Spinal cord (tissue), 10 donors: ENCODE measurements around the gene CIC. TPM values are rescaled to one million over a fixed set of nuclear protein-coding genes. Genes with fewer than 3 reads are reported as not detected.
"Not testable (repeated sequence)": the region's sequence is repeated elsewhere in the genome, so short reads cannot be mapped to it uniquely, and the experiment has no call there.

Experiments
- DNase-seq, 6 donors: peaks; one replicate each; pipeline versions ENCODE4 v3.0.0 to v3.0.0-alpha.2; 2013 to 2015; ENCODE audit warnings: low spot score in 6 of 6, low read depth in 4 of 6
- H3K27ac ChIP-seq: one replicate; pipeline ENCODE4 v1.5.1; 2013; ENCODE audit warnings: low read depth, low read length, control low read depth
- H3K27me3 ChIP-seq: one replicate; pipeline ENCODE4 v1.6.1; 2013; ENCODE audit warnings: low read length; ENCODE audit not compliant: control insufficient read depth, insufficient read depth
- H3K36me3 ChIP-seq: one replicate; pipeline ENCODE4 v1.6.1; 2013; ENCODE audit warnings: low read length; ENCODE audit not compliant: control insufficient read depth, insufficient read depth
- H3K4me1 ChIP-seq: one replicate; pipeline ENCODE4 v1.6.1; 2013; ENCODE audit warnings: low read length; ENCODE audit not compliant: control insufficient read depth, insufficient read depth
- H3K4me3 ChIP-seq: one replicate; pipeline ENCODE4 v1.5.1; 2013; ENCODE audit warnings: low read depth, low read length, control low read depth
- H3K9me3 ChIP-seq: one replicate; pipeline ENCODE4 v1.6.1; 2013; ENCODE audit warnings: low read length; ENCODE audit not compliant: control insufficient read depth, insufficient read depth
- WGBS: methylation state at CpG from one replicate; pipeline ENCODE4 v1.1.5; 2013; ENCODE audit warnings: missing lambda C conversion rate; ENCODE audit not compliant: insufficient coverage; 5-methylcytosine and 5-hydroxymethylcytosine counted together
- polyA plus RNA-seq, 2 donors: library from polyadenylated mRNA; unstranded; fragments of 120-200 nt; gene quantifications; one replicate each; pipeline ENCODE4 v1.2.1, GENCODE V29; 2013; ENCODE audit not compliant: insufficient read length in 2 of 2
- total RNA-seq, 2 donors: library from RNA; depleted of rRNA in 1 of 2; stranded (reverse); fragments of 120-200 nt in 1 of 2; fragments of >200 nt in 1 of 2; gene quantifications; one replicate each; pipeline versions ENCODE4 v1.2.3 to v1.2.4, GENCODE V29; 2013 to 2014
- donor health status: healthy.

The CIC gene
- total and polyA plus RNA-seq, 4 donors = 21.0 to 91.1 (median 58.0) TPM

DNA sequence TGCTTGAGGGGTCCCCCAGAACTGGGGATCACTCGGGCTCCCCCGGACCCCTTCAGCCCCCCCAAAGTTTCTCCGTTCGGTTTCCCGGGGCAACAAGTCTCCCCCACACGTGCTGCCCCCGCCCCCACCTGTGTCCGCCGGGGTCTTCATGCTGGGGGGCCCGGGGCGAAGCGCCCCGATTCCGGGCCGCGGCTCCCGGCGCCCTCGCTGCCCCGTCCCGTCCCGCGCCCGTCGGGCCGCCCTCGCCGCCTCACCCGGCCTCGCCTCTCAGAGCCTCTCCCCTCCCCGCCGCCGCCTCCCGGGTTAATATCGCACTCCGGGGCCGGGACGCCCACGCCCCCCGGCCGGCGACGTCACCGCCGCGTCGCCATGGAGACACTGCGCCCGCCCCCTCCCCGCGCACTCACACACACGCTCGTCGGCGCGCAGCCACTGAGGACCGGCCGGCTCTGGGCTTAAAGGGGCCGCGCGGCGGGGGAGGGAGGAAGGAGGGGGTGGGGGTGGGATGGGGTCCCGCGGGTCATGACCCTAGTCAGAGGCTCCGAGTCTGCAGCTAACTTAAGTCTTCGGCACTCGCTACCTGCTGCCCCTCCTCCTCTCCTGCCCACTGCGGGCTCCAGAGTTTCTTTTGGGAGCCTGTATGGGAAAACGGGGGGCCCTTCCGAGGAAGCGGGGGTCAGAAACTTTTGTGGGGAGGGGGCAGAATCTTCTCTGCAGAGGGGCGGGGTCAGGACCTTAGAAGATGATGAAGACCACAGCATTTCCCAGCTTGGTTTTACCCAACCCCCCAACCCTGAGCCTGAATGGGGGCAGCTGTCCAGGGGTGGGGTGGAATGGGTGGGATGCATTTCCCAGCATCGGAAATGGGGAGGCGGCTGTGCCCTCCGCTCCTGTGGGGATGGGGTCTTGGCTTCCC lies 13.9 kb upstream of the CIC start, which contains the start of gene ERF:
Gene ERF (minus strand): TSS at position 279 of the 916 bp plus-strand sequence. CDS start 129 bp downstream, at position 150.
- peak within 1 kb of the TSS; percentile 99 for H3K27ac ChIP-seq
- DNase-seq = peak in 3 of 6 donors; percentile 87 to 97 (median 94)
- H3K9me3 ChIP-seq = no peaks in the 10 kb centered on the region
- peaks cover 9% of the 10 kb centered on the region for H3K36me3 ChIP-seq
- H3K27me3 ChIP-seq = no peaks in the 10 kb centered on the region
- peaks cover 52% of the 10 kb centered on the region for H3K4me1 ChIP-seq
- under 1% methylated on average over 50 of the region's 75 CpGs for WGBS
- peak within 1 kb of the TSS; percentile 98 for H3K4me3 ChIP-seq

DNA sequence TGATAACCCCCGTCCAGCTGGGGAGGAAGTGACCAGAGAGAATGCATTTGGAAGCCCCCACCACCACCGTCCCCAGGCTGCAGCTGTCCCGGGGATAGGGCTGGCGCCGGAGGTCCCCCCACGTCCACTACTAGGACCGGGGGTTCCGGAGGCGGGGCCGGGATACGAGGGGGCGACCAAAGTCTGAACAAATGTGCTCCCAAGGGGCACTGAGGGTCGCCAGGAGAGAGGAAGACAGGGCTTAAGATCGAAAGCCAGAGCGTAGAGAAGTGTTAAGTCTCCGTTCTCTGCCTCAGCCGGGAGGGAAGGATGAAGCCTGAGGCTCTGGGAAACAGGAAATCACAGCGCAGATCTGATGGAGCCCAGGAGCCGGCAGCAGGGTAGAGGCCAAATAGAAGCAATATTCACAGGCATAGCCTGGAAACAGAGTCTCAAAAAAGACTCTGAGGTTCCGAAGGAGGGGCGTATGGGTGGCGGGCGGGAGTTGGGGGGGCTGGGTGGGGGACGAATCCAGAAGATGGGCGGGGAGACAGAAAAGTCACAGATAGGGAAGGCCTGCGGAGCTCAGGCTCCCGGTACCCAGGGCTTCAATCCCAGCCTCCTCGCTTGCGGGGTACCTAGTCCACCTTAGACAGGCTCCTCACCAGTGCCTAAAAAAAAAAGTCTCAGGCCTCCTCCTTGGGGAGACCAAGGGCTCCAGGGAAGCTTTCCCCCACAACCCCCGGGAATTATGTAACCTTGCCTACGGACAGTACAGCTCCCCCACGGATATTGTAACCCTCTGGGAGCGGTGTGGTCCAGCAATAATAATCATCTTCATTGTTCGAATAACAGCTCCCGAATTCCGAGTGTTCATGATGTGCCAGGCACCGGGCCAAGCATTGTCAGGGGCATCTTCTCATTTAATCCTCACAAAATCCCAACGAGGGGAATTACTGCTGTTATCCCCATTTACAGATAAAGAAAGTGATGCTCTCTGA lies 13.0 kb upstream of the CIC start:
- H3K36me3 ChIP-seq = peaks cover under 1% of the 10 kb centered on the region
- no peaks in the 10 kb centered on the region for H3K27me3 ChIP-seq
- peak in 2 of 6 donors; percentile 75 to 77 for DNase-seq
- no peaks in the 10 kb centered on the region for H3K9me3 ChIP-seq
- peak overlapping the region; percentile 99 for H3K27ac ChIP-seq
- H3K4me3 ChIP-seq = peak overlapping the region; percentile 98
- WGBS = 1% methylated on average over 32 of the region's 38 CpGs
- H3K4me1 ChIP-seq = peaks cover 42% of the 10 kb centered on the region

DNA sequence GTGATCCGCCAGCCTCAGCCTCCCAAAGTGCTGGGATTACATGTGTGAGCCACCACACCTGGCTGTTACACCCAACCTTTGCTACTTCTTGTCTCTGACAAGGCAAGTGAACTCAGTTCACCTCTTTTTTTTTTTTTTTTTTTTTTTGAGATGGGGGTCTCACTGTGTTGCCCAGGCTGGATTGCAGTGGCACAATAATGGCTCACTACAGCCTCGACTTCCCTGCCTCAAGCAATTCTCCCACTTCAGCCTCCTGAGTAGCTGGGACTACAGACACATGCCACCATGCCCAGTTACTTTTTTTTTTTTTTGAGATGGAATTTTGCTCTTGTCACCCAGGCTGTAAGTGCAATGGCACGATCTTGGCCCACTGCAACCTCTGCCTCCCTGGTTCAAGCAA lies 11.2 kb upstream of the CIC start:
- H3K4me1 ChIP-seq = peaks cover 24% of the 10 kb centered on the region
- DNase-seq, H3K4me3 ChIP-seq, H3K27ac ChIP-seq, H3K27me3 ChIP-seq, H3K9me3 ChIP-seq, H3K36me3 ChIP-seq: not testable (repeated sequence)
- WGBS = 100% methylated on average over 1 of the region's 3 CpGs

DNA sequence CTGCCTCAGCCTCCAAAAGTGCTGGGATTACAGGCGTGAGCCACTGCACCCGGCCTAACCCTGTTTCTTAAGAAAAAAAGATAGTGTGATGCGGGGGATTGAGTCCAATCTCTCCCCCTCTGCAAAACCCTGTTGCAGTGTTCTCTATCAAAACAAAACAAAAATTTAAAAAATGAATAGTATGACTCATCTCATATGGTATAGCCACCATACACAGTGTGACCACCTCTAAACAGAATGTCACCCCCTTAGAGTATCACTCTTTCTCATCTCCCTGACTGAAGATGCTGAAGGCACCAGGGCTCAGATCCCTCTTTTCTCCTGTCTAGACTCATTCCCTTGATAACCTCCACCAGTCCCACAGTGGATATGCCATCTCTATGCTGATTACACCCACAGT lies 7.3 kb upstream of the CIC start:
- Histone ChIP-seq H3K4me3 (no peak overlapping the region), H3K27me3 (no peaks in the 10 kb centered on the region), H3K9me3 (no peaks in the 10 kb centered on the region), H3K27ac (no peak overlapping the region), H3K36me3 (no peaks in the 10 kb centered on the region), H3K4me1 (peaks cover 3% of the 10 kb centered on the region)
- no CpG with 5 or more reads among the region's 3 CpGs for WGBS
- DNase-seq = no peak

DNA sequence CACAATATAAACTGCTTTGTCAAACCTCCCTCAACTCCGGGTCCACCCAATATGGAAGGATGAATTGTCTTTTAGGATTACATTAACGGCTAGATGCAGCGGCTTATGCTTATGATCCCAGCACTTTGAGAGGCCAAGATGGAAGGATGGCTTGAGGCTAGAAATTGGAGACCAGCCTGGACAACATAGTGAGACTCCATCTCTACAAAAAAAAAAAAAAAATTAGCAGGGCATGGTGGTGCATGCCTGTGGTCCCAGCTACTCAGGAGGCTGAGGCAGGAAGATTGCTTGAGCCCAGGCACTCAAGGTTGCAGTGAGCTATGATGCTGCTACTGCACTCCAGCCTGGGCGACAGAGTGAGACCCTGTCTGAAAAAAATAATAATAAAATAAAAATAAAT lies 2.9 kb upstream of the CIC start:
- not testable (repeated sequence) for H3K9me3 ChIP-seq, H3K27ac ChIP-seq, H3K4me3 ChIP-seq, DNase-seq, H3K27me3 ChIP-seq, H3K36me3 ChIP-seq
- peaks cover 23% of the 10 kb centered on the region for H3K4me1 ChIP-seq
- WGBS = no CpG with 5 or more reads among the region's 4 CpGs

DNA sequence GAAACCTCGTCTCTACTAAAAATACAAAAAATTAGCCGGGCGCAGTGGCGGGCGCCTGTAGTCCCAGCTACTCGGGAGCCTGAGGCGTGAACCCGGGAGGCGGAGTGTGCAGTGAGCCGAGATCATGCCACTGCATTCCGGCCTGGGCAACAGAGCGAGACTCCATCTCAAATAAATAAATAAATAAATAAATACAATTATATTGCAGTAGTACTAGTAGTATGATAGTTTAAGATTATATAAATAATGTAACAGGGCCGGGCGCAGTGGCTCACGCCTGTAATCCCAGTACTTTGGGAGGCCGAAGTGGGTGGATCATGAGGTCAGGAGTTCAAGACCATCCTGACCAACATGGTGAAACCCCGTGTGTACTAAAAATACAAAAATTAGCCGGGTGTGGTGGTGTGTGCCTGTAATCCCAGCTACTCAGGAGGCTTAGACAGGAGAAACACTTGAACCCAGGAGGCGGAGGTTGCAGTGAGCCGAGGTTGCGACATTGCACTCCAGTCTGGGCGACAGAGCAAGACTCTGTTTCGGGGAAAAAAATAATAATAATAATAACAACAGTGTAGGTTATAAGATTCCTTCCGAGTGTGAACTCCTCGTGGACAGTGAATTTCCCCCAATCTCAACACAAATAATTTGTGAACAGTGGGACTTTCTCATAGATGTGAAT lies 2.0 kb upstream of the CIC start:
- not testable (repeated sequence) for H3K9me3 ChIP-seq, H3K4me3 ChIP-seq, DNase-seq, H3K27me3 ChIP-seq
- WGBS = 90% methylated on average over 2 of the region's 25 CpGs
- Histone ChIP-seq H3K27ac (peak overlapping the region; percentile 100), H3K36me3 (peaks cover 15% of the 10 kb centered on the region), H3K4me1 (peaks cover 30% of the 10 kb centered on the region)

DNA sequence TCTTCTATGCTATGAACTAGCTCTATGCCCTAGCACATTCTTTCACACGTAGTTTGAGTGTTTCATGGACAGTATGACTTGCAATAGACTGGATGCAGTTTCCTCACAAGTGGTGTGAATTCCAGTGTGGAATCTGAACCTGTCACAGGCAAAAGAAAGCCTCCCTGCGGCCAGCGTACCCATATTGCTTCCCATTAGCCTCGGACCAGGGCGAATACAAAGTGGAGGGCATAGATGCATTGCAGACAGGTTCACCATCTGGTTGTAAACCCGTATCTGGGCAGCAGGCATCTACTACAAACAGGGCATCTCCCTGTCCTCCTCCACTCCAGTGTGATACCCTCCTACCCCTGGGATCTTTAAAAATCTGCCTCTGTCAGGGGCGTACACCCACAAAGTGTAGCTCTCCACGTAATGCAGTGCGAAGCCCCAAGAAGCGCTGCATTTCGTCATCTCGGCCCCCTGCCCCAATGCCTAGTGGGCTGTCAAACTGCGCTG lies 1.4 kb upstream of the CIC start:
- Histone ChIP-seq H3K4me1 (peaks cover 30% of the 10 kb centered on the region), H3K4me3 (peak overlapping the region; percentile 99), H3K9me3 (no peaks in the 10 kb centered on the region), H3K36me3 (peaks cover 22% of the 10 kb centered on the region), H3K27me3 (no peaks in the 10 kb centered on the region), H3K27ac (peak overlapping the region; percentile 100)
- WGBS = 4% methylated on average over 12 of the region's 13 CpGs
- no peak for DNase-seq

DNA sequence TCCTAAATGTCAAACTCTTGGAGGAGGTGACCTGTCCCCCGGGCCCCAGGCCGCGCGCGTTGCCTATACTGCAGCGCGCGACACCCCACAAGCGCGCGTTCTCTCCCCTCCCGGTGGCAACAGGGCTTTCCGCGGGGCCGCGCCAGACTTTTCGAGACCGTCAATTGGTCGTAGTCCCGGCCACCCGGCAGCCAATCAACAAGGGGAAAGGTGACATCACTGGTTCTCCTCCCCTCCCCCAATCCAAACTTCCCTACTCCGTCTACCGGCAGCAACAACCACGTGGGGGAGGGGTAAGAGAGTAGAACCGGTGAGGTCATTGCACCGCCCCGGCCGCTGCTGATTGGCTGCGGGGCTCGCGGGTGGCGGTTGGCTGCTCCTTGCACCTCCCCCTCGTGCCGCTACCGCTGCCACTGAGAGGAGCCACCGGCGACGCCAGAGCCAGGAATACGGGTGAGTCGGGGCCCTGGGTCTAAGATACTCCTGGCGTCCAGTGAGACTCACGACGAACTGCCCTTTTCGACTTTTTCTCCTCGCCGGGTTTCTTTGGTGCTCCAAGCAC lies 829 bp upstream of the CIC start:
- Histone ChIP-seq H3K27me3 (no peaks in the 10 kb centered on the region), H3K4me3 (peak overlapping the region; percentile 99), H3K36me3 (peaks cover 27% of the 10 kb centered on the region), H3K4me1 (peaks cover 30% of the 10 kb centered on the region), H3K27ac (peak overlapping the region; percentile 100), H3K9me3 (no peaks in the 10 kb centered on the region)
- DNase-seq = peak; percentile 100
- WGBS = under 1% methylated on average over 44 of the region's 46 CpGs
